Dedifferentiated amniotic fluid mesenchymal stem cell (primary cell): ENCODE data around the gene GRM4.
"Not testable (repeated sequence)": the region's sequence is repeated elsewhere in the genome, so short reads cannot be mapped to it uniquely, and the experiment has no call there.

Experiments used
- DNase-seq: peaks from one replicate; pipeline ENCODE4 v3.0.0-alpha.2; 2016; ENCODE audit errors: extremely low spot score

The GRM4 gene

DNA sequence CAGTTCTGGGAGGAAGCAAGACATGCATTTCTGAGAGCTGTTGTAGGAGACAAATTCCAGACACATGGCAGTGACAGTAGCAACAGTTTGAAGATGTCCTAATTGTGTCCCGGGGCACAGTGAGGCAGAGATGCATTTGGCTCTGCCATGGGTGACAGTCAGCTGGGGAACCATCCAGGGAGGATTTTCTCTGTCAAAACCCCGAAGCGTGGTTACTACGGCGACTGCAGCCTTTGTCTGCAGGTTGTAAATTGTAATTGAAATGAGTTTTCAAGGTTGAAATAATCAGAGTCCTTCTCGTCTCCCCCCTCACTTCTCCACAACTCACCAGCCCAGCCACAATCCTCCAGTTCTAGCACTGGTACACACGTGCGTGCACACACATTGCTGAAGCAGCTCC lies 100.1 kb downstream of the GRM4 start:
- no peak for DNase-seq

DNA sequence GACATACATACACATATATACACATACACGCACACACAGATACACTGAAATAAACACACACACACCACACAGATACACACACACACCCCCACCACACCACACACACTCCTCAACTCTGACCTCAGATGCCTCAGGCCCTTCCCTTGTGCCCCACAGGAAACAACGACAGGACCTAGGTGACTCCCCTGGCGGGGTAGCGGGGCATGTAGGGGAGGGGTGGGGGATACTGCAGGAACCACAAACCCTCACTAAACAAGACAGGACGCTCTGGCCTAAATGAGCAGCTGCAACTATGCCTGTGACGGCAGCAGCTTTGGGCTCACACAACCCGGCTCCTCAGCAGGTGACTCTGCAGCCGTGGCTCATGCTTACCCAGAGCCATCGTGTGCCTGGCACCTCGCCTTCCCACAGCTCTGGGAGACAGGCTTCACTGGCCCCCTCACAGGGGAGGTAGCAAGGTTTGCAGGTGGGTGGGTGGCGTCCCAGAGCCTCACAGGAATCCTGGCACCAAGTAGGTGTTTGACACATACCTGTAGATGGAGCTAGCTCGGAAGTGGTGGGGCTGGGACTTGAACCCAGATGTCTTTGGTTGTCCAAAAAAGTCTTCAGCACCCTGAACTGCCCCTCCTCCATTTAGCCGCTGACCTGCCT lies 100.8 kb downstream of the GRM4 start:
- no peak for DNase-seq

DNA sequence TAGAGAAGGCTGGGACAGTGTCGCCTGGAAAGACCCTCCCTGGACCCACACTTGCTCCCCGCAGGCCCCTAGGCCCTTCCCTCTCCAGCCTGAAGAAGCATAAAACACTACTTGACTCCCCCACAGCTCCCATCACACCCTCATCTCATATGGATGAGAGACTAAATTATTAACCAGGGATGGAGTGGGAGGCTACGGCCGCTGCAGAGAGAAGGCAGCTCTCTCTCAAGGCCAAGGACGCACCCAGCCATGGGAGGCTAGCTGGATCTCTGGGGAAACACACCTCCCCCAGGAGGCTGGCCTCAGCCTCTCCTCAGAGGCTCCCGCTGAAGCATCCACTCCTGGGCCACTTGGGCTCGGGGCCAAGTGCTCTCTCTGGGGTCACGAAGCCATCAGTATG lies 102.5 kb downstream of the GRM4 start:
- DNase-seq: no peak

DNA sequence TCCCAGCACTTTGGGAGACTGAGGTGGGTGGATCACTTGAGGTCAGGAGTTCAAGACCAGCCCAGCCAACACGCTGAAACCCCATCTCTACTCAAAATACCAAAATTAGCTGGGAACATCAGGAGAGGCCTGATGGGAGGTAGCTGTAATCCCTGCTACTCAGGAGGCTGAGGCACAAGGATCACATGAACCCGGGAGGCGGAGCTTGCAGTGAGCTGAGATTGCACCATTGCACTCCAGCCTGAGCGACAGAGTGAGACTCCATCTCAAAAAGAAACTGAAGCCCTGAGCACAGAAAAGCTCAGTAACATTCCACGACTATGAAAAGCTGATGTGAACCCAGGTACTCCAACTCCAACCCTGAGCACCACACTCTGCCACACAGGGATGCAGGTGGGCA lies 103.9 kb downstream of the GRM4 start:
- DNase-seq: not testable (repeated sequence)

DNA sequence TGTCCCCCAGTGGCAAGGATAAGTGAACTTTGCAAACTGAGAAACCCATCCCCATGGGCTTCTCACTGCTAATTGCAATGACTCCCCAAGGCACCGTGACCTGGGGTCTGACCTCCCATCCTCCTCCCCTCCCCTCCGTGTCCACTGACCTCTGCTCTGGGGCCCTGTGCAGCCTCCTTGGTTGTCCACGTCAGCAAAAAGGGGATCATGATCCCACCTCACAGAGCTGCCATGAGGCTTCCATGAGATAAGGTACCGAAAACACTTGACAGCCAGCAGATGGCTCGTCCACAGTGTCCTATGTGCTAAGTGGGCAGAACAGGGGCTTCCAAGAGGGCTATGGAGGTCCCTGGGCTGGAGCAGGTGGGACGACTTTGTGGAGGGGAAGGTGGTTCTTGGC lies 104.5 kb downstream of the GRM4 start:
- DNase-seq: no peak

DNA sequence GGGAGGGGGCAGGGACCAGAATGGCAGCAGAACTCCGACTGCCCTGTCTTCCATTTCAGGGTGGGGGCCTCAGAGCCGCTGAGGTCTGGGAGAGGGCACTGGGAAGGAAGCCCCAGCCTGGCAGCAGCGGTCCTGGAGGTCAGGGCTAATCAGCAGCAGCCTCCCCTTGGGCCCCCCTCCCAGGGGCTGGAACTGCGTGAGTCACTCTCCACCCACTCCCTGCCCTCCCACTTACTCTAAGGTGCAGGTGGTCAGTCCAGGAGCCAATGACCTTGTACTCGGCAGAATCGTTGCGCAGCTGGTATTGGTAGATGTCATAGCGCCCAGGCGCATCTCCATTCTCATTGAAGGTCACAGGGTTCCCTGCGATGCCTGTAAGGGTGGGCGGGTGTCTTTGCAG lies 105.9 kb downstream of the GRM4 start:
- DNase-seq: no peak

DNA sequence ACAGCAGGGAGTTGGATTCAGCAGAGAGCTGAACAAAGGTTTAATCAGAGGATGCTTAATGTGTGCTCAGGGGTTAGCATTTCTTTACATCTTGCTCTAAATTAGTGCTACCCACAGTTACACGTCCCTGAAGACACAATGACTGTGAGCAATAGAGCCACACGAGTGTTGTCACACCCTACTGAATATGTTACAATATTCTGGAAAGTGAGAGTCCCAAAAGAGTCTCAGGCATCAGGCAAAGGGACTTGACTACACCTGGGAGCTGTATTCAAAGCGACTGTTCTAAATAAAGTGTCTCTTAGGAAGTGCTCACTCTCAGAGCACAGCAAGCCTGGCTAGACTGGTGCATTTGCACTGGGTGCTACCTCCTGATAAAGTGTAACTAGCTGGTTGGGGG lies 108.7 kb downstream of the GRM4 start:
- no peak for DNase-seq

DNA sequence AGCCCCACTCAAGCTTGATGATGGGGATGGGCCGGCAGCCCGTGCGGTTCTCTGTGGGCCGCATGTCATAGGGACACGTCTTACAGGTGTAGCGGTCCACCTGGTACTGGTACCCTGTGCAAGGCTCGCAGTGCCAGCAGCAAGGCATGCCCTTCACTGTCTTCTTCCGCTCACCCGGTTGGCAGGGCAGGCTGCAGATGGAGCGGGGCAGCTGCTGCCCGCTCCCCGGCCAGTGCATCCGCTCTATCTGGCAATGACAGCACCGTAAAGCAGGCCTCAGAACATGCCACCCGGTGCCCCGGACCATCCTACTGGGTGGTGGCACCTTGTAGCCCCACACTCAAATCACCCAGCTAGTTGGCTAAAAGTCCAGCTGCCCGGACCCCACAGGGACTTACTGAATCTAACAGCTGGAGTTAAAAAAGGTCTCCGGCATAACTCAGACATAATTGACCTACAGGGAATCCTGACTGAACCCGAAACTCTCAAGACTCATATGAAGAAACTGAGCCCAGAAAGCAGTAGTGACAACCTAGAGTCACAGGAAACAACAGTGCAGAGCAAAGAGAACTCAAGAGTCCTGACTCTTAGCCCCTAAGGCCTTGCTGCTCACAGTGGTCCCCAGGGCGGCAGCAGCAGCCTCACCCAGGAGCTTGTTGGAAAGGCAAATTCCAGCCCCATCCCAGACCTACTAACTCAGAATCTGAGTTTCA lies 109.4 kb downstream of the GRM4 start:
- DNase-seq: no peak

DNA sequence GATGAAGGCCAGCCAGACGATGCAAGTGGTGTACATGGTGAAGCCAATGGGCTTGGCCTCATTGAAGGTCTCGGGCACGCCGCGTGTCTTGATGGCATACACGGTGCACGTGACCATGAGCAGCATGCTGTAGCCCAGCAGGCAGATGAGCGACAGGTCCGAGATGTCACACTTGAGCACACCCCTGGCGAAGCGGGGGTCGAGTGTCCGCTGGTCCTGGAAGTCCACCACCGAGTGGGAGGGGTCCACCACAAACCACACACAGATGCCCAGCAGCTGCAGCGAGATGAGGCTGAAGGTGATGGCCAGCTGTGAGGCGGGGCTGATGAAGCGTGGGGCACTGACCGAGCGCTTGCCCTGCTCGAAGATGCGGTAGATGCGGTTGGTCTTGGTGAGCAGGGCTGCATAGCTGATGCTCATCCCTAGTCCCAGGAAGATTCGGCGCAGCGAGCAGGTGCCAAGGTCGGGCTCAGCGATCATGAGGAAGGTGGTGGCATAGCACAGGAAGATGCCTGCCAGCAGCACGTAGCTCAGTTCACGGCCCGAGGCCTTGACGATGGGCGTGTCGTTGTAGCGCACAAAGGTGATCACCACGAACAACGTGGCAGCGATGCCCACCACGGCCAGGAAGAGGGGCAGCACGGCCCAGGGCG lies 110.1 kb downstream of the GRM4 start:
- no peak for DNase-seq

DNA sequence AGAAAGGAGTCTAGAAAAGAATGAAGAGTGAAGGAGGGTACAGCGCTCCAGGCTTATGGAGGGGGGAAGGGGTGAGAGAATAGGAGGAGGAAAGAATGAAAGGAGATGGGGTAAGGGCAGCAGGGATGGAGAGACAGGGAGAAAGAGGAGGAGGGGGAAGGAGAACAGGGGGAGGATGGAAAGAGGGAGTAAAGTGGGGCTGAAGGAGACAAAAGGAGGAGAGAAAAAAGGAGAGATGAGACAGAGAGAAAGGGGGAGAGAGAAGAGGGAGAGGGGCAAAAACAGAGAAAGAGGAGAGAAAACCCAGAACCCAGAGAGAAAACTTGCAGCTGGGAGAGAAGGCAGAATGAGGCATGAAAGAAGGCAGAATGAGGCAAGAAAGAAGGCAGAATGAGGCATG lies 110.7 kb downstream of the GRM4 start:
- DNase-seq: no peak

DNA sequence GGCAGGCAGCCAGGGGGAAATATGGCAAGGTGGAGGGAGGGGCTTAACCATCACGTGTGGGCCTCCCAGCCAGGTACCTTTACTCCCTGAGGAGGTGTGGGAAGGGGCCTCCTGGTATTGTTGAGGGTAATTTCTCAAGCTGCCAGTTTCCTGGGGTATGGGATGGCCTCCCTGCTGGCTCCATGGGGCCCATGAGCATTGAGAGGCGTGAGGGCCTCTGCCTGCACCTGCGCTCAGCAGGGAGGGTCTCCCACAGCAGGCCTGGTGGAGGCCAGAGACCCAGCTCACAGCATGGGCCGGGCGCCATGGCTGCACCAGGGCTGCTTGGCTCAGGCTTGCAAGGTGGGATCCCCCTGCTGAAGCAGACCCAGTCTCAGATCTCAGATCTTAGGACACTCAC lies 113.0 kb downstream of the GRM4 start:
- no peak for DNase-seq

DNA sequence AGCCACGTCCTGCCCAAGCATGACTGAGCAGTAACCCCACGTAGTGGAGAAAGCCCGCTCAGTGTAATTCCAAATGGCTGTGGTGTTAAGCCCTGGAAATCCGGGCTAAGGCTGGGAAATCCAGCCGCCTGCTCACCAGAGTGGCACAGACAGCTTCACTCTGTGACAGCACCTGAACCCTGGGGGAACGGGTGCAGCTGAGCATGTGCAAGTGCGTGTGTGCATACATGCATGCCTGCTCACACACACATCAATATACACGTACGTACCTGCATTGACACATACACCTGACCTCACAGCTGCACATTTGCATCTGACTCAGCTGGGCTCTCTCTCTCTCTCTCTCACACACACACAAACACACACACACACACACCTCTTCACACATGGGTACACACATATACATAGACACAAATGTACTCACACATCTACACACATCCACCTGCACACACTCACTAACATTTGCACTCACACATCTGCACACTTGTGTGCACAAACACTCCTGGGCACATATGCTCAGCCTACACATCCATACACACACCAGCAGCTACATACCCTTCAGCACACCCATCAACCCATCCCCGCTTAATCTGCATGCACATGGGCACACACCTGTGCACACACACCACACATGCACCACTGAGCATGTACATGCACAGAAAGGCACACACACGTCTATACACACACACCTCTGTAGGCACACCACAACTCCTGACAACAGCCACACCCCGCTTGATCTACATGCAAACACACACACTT lies 114.1 kb downstream of the GRM4 start:
- DNase-seq: no peak

DNA sequence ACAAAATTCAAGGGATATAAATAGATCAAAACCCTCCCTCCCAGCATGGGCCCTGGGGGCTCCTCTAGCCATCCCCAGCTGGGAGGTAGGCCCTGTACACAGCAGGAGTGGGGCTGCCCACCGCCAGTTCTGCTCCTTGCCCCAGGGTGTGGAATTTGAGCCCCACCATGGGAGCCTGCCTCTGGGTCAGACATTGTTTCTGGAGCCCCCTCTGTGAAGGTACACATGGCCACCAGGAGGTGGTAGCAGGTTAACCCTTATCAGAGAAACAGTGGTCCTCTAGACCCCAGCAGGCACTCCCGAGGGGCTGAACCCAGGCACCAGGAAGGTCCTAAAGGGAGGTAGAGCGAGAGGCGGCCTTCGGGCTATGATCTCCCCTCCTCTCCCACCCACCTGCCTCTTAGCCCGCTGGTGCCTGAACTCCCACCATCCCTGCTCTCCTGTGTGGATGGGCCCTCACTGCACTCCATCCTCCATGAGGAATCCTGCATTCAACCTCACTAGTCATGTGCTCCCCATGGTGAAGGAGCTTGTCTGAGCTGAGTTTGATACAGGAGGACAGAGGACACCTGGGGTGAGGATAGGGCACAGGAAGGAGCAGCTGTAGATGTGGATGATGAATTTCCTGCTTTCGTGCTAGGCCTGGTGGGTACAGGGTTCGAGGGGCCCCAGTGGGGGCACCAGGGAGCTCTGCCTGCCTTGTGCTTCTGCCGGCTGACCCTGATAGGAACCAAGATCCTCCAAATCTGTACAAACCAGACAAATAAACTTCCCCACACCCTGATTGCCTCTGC lies 114.9 kb downstream of the GRM4 start:
- DNase-seq: no peak

DNA sequence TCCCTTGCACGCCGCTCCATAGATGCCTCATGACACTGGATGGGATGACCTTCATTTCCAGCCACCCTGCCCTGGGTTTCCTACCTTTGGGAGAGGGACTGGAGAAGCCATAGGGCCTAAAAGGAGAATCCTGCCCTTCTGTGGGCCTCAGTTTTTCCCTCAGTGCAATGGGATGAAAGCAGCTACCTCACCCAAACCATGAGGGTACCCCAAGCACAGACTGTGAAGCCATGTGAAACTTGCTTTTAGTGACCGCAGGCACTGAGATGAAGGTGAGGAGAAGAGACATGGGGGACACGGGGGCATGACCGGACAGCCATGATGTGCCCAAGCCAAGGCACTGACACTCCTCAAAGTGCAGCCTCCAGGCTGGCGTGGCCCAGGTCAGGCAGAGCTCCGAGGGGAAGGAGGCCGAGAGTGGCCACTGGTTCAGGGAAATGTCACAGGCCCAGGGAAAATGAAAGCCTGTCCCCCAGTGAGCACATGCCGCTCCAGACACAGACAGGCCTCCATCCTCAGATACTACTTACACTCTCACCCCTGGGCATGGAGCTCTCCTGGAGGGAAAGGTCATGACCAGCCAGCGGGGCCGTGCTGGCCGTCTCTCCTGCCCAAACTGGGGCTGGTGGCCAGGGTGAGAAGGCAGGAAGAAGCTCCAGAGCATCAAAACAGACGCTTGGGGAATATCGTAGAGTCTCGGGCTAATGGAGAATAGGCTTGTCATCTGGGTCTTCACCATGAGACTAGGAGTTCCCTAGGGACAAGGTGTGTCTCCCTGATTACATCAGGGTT lies 116.2 kb downstream of the GRM4 start:
- DNase-seq: no peak

DNA sequence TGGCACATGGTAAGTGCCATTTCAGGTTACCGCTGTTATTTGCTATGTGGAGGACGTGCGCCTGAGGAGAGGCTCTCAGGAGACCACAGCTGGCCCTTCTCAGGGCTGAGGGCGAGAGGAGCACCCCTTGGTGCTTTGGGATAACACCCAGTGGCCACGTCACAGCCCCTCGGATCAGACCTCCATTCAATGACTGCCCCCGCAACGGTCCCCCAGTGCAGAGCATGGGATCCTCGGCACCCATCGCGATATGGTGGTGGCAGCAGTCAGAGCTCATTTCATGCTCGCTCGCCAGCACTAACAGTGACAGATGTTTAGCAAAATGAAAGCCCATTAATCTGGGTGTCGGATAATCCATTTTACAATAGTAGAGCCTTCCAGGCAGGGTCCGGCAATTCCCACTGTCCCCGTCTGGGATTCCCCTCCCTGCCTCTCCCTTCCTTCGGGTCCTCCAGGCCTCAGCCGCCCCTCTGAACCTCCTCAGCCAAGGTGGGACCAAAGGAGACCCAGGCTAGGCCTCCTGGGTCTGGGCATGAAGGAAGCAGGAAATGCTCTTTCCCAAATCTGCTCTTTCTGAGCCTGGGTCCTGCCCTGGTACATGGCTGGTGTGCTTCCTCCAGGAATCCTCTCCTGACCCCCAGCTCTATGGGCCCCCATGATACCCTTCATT lies 117.1 kb downstream of the GRM4 start:
- DNase-seq: no peak

DNA sequence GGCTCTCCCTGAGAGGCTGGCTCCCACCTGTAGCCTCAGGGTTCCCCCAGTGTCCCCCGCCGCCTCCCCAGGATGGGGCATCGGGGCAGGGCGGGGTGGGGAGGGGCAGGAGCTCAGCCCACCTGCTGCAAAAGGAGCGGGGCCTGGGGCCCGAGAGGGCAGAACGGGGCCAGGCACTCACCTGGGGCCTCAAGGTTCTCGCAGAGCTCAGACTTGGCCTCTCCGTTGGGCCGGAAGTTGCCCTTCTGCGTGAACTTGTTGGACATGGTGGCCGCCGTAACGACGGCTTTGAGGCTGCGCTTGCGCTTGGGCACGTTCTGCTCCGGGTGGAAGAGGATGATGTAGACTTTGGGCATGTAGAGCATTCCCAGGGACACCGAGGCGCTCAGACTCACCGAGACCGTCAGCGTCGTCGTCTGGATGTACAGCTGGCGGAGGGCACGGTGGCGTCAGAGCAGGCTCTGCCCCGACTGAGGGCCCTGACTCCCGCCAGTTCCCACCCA lies 117.9 kb downstream of the GRM4 start:
- DNase-seq: no peak

DNA sequence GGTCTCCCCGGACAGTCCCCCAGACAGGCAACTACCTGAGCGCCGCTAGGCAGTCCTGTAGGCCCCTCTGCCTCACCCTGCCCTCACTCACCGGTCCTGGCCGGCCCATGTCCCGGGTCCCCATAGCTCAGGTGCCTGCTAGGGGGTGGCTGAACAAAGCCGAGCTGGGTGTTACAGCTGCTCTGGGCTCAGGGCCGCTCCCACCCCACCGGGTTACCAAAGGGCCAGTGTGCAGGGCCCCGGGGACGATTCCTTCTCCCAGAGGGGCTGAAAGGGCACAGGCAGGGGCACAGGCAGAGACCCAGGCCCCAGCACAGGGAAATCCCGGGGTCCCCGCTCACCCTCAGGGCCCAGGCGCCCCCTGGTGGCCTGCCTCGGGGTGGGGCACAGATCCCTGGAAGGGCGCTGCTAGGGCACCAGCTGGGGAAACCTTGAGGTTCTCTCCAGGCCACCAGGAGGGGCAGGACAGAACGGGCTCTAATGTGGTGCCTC lies 118.4 kb downstream of the GRM4 start:
- DNase-seq: no peak

DNA sequence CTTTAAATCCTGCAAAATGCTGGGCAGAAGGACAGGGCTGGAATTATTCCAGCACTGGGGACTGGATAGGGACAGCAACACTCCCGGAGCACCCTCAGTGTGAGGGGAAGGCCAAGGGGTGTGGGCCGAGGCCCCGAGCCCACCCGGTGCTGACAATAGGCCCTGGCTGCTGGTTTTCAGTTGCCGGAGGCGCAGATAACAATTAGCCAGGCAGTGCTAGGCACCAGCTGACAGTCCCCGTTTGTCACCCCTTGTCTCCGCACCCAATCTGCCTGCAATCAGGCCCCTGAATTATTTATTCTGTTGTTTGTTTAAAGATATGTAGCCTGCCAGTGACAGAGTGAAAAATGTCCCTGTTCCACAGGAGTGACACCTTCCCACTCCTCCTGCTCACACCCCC lies 120.0 kb downstream of the GRM4 start:
- DNase-seq: no peak

DNA sequence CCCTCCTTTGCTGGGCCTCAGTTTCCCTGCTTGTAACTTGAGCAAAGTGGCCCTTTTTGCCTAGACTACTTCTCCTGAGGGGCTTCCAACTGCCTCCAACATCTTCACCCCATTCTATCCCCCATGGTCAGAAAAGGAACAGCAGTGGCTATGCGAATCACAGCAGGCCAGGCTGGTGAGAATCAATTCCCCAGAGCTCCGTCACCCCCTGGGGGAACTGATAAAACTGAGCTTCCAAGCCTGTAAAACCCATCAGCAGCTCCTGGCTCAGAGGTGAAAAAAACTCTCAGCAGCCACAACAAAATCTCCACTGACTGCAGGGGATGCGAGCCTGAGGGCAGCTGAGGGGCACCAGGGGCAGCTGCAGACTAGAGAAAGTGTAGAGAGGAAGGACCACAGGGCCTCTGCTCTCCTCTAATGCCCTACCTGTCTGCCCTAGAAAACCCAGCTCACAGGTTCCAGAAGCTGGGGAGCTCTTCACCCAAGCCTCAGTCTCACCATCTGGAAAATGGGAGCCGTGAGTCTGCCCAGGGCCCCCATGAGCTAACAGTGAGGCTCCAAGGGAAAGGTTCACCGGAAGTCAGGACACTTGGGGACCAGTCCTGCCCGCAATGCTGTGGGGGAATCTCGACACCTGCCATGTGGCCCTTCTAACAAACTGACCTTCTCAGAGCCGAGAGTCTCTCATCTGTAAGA lies 120.6 kb downstream of the GRM4 start:
- no peak for DNase-seq
